IPS-18a (cell line): ENCODE results near the gene KLK1.

Experiments
- H3K27ac ChIP-seq: one replicate; pipeline ENCODE4 v1.5.1; 2013; ENCODE audit warnings: low read length
- H3K27me3 ChIP-seq: one replicate; pipeline ENCODE4 v1.6.1; 2013; ENCODE audit warnings: mild to moderate bottlenecking, low read length; ENCODE audit not compliant: control insufficient read depth, insufficient read depth
- H3K36me3 ChIP-seq: one replicate; pipeline ENCODE4 v1.6.1; 2013; ENCODE audit warnings: low read depth, low read length; ENCODE audit not compliant: control insufficient read depth
- H3K4me1 ChIP-seq: one replicate; pipeline ENCODE4 v1.6.1; 2013; ENCODE audit warnings: low read depth, low read length; ENCODE audit not compliant: control insufficient read depth
- H3K4me3 ChIP-seq: one replicate; pipeline ENCODE4 v1.5.1; 2013; ENCODE audit warnings: low read length
- H3K9ac ChIP-seq: one replicate; pipeline ENCODE4 v1.6.1; 2013; ENCODE audit warnings: mild to moderate bottlenecking, low read length, moderate library complexity
- H3K9me3 ChIP-seq: one replicate; pipeline ENCODE4 v1.6.1; 2013; ENCODE audit warnings: low read depth, low read length; ENCODE audit not compliant: control insufficient read depth

The KLK1 gene

DNA sequence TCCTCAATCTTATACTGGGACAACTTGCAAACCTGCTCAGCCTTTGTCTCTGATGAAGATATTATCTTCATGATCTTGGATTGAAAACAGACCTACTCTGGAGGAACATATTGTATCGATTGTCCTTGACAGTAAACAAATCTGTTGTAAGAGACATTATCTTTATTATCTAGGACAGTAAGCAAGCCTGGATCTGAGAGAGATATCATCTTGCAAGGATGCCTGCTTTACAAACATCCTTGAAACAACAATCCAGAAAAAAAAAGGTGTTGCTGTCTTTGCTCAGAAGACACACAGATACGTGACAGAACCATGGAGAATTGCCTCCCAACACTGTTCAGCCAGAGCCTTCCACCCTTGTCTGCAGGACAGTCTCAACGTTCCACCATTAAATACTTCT, 27.2 kb upstream of the KLK1 start:
- Histone ChIP-seq H3K27ac (no peak overlapping the region), H3K4me1 (no peaks in the 10 kb centered on the region), H3K4me3 (no peak overlapping the region), H3K9me3 (no peaks in the 10 kb centered on the region), H3K9ac (no peak overlapping the region), H3K36me3 (no peaks in the 10 kb centered on the region), H3K27me3 (no peaks in the 10 kb centered on the region)

DNA sequence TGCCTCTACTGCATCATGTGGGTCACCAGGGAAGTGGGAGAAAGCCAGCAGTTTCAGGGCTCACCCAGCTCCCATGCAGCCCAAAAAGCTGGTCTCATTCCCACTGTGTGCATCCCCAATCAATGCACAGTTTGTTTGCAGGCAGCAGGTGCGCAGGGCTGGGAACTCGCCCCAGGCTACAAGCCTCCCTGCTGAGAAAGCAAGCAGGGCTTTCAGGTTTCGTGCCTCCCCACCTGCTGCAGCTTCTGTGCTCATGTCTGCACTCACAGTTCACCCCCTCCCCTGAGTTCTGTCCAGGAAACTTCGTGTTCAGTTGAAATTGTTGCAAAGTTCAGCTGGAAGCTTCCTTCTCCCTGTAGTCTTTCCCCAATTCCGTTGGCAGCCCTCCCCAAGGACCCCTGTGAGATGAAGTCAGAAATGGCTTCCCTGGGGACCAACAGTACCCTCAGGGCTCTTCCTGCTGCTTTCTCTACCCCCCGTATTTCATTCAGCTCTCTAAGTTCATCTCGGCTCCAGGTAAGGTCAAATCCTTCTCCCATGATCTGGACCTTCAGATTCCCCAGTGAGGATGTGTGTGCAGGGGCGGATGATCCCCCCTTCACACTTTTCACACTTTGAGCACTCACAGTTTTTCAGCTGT, 20.8 kb upstream of the KLK1 start:
- Histone ChIP-seq H3K4me1 (no peaks in the 10 kb centered on the region), H3K9ac (no peak overlapping the region), H3K9me3 (no peaks in the 10 kb centered on the region), H3K4me3 (no peak overlapping the region), H3K27me3 (peaks cover 26% of the 10 kb centered on the region), H3K27ac (no peak overlapping the region), H3K36me3 (no peaks in the 10 kb centered on the region)

DNA sequence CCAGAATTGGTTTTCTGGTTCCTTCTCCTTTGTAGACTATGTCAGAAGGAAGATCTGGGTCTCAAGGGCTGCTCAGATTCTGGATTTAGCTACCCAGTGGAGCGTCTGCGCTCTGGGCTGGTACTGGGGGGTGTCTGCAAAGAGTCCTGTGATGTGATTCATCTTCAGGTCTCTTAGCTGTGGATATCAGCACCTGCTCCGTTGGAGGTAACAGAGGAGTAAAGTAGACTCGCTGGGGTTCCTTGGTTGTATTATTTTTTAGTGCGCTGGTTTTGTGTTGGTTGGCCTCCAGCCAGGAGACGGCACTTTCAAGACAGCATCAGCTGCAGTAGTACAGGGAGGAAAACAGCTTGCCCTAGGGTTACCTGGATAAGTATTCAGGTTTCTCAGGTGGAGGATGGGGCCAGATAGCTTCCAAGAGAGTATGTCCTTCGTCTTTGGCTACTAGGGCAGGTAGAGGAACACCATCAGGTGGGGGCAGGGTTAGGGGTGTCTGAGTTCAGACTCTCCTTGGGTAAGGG, 20.2 kb upstream of the KLK1 start:
- no peaks in the 10 kb centered on the region for H3K36me3 ChIP-seq
- peaks cover 26% of the 10 kb centered on the region for H3K27me3 ChIP-seq
- no peak overlapping the region for H3K9ac ChIP-seq
- H3K4me3 ChIP-seq: no peak overlapping the region
- H3K27ac ChIP-seq: no peak overlapping the region
- H3K9me3 ChIP-seq: no peaks in the 10 kb centered on the region
- no peaks in the 10 kb centered on the region for H3K4me1 ChIP-seq

DNA sequence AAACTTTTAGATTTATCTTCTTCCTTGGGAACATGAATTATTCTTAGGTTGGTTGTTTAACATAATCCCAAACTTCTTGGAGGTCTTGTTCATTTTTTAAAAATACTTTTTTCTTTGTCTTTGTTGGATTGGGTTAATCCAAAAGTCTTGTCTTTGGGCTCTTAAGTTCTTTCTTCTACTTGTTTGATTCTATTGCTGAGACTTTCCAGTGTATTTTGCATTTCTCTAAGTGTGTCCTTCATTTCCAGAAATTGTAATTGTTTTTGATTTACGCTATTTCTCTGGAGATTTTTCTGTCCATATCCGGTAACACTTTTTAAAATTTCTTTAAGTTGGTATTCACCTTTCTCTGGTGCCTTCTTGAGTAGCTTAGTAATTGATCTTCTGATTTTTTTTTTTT, 19.6 kb upstream of the KLK1 start:
- no peak overlapping the region for H3K9ac ChIP-seq
- no peaks in the 10 kb centered on the region for H3K9me3 ChIP-seq
- H3K27me3 ChIP-seq: peaks cover 26% of the 10 kb centered on the region
- no peak overlapping the region for H3K27ac ChIP-seq
- H3K4me3 ChIP-seq: no peak overlapping the region
- no peaks in the 10 kb centered on the region for H3K4me1 ChIP-seq
- H3K36me3 ChIP-seq: no peaks in the 10 kb centered on the region

DNA sequence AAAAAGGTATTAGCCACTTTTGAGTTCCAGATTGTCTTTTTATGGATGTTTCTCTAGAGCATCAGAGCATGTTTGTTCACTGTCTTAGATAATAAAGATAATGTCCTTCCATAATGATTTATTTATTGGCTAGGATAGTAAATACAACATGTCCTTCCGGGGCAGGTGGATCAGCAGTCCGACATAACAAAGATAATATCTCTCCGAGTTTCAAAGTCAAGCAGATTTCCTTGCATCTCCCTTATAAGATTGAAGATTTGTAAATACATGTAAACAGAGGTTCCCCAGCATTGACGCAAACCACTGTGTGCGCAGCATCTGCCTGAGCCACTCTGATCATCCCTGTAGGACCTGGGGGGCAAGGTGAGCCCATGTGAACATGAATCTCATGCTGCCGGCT, 18.5 kb upstream of the KLK1 start:
- no peaks in the 10 kb centered on the region for H3K9me3 ChIP-seq
- no peak overlapping the region for H3K9ac ChIP-seq
- no peak overlapping the region for H3K27ac ChIP-seq
- H3K27me3 ChIP-seq: peaks cover 30% of the 10 kb centered on the region
- H3K36me3 ChIP-seq: no peaks in the 10 kb centered on the region
- H3K4me3 ChIP-seq: no peak overlapping the region
- no peaks in the 10 kb centered on the region for H3K4me1 ChIP-seq

DNA sequence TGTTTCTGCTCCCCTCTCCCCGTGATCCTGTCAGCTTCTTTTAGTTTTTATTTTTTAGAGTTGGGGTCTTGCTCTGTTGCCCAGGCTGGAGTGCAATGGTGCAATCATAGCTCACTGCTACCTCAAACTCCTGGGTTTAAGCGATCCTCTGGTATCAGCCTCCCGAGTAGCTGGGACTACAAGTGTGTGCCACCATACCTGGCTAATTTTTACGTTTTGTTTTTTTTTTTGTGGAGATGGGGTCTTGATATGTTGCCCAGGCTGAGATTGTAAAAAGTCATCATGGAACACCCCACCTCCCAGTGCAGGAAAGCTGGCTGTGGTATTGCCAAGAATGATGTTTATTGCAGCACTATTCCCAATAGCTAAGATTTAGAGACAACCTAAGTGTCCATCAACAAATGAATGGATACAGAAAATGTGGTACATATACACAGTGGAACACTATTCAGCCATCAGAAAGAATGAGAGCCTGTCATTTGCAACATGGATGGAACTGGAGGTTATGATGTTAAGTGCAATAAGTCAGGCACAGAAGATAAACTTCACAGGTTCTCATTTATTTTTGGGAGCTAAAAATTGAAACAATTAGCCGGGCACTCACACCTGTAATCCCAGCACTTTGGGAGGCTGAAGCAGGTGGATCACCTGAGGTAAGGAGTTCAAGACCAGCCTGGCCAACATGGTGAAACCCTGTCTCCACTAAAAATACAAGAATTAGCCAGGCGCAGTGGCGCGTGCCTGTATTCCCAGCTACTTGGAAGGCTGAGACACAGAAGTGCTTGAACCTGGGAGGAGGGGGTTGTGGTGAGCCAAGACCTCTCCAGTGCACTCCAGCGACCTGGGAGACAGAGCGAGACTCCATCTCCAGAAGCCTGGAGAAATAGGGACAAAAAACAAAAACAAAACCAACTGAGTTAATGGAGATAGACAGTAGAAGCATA, 16.4 kb upstream of the KLK1 start:
- Histone ChIP-seq H3K9ac (no peak overlapping the region), H3K27ac (no peak overlapping the region), H3K36me3 (no peaks in the 10 kb centered on the region), H3K9me3 (no peaks in the 10 kb centered on the region), H3K4me3 (no peak overlapping the region), H3K4me1 (no peaks in the 10 kb centered on the region), H3K27me3 (peaks cover 46% of the 10 kb centered on the region)

DNA sequence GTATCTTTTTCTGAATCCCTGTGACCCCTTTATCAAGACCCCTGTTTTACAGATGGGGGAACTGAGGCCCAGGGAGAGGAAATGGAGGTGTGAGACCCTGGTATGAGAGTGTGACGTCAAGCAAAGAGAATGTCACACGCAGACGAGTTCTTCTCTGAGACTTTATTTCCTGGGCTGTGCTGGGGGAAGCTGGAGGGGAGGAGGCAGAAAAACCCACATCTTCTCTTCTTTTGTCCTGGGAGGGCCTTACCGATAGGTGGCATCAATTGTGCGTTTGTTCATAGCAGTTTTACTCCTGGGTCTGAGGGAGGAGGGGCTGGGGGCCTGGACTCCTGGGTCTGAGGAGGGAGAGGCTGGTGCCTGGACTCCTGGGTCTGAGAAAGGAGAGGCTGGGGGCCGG, 14.7 kb upstream of the KLK1 start:
- Histone ChIP-seq H3K9me3 (no peaks in the 10 kb centered on the region), H3K27ac (no peak overlapping the region), H3K9ac (no peak overlapping the region), H3K36me3 (no peaks in the 10 kb centered on the region), H3K4me1 (no peaks in the 10 kb centered on the region), H3K4me3 (no peak overlapping the region), H3K27me3 (peaks cover 49% of the 10 kb centered on the region)

DNA sequence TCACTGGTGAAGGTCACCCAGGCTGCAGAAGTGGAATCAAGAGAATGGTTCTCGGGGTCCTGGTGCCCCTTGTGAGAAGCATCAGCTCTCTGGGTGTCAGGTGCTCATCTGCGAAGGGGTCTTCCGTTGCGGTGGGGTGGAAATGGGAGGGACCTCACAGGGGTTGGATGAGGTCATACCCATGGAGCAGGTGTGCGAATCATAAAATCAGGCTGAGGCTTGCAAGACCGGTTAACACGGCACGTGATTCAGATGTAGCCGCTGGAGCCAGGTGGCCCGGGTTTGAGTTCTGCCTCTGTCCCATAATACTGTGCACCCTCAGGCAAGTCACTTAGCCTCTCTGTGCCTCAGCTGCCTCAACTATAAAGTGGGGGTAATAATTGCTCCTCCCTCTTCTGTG, 13.7 kb upstream of the KLK1 start:
- no peaks in the 10 kb centered on the region for H3K4me1 ChIP-seq
- H3K9me3 ChIP-seq: no peaks in the 10 kb centered on the region
- no peak overlapping the region for H3K27ac ChIP-seq
- H3K27me3 ChIP-seq: peaks cover 46% of the 10 kb centered on the region
- no peaks in the 10 kb centered on the region for H3K36me3 ChIP-seq
- H3K9ac ChIP-seq: no peak overlapping the region
- H3K4me3 ChIP-seq: no peak overlapping the region

DNA sequence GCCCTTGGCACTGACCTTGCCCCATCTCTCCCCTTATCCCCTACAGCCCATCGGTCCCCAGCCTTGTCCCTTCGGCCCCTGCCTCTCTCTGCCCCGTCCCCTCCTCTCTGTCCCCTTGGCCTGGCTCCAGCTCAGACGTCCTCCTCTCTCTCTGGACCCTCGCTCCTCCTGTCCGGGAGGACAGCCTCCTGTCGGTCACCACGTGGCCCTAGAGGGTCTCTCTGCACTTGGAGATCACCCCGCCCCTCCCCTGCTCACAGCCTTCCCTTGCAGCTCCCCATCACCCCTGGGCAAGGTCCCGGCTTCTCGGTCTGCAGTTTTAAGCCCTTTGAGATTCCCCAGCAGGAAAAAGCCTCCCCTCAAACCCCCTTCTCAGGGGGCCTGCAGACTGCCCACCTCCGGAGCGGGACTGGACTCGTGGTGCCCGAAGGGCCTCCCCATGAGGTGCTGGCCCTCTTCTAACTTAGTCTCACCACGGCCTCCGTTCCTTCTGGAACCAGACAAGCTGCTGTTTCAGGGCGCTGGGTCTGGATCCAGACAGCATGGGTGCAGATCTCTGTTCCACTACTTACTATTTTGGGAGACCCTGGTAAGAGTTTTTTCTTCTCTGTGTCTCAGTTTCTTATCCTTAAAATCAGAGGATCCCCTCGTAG, 13.1 kb upstream of the KLK1 start:
- Histone ChIP-seq H3K36me3 (no peaks in the 10 kb centered on the region), H3K4me3 (peak overlapping the region; percentile 73), H3K27ac (no peak overlapping the region), H3K4me1 (no peaks in the 10 kb centered on the region), H3K9ac (no peak overlapping the region), H3K27me3 (peaks cover 39% of the 10 kb centered on the region), H3K9me3 (no peaks in the 10 kb centered on the region)

DNA sequence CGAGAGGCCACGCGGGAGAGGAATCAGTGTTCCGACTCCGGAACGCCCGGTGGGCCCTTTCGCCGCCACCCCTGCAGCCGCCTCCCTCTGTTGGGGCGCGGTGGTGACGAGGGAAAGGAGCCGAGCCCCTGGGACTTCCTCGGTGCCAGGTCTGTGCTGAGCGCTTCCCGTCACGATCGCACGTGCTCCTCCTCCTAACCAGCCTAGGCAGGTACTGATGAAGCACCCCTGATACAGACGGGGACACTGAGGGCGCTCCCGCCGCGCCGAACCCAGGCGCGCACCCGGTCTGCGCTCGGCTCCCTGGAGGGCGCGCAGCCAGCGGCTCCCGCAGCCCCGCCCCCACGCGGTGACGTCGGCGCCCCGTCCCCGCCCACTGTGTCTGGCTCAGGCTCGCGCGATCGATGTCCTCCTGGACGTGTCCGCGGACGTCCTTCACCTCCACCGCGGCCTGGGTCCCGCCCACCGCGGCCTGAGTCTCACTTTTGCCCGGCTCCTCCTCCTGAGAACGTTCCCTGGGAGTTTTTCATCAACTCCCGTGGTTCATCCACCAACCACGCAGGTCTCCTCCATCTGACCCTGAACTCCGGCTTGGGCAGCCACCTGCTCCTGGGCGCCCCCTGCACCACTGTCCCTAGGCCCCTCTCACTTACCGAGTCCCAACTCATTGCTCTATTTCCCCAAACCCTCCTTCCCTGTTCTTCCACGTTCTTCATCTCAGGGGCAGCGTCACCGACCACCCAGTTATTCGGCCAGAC, 12.4 kb upstream of the KLK1 start:
- peaks cover 32% of the 10 kb centered on the region for H3K27me3 ChIP-seq
- no peak overlapping the region for H3K27ac ChIP-seq
- H3K36me3 ChIP-seq: no peaks in the 10 kb centered on the region
- peak overlapping the region; percentile 73 for H3K4me3 ChIP-seq
- H3K9me3 ChIP-seq: no peaks in the 10 kb centered on the region
- peak overlapping the region; percentile 40 for H3K9ac ChIP-seq
- no peaks in the 10 kb centered on the region for H3K4me1 ChIP-seq
